ENCODE data around the gene MINPP1. TPM values are rescaled to one million over a fixed set of nuclear protein-coding genes. Genes with fewer than 3 reads are reported as not detected.

The MINPP1 gene
- total and polyA plus RNA-seq, 2 of the 4 experiments (the other 2 are of a cell fraction), result 11.7 to 14.4 TPM

DNA sequence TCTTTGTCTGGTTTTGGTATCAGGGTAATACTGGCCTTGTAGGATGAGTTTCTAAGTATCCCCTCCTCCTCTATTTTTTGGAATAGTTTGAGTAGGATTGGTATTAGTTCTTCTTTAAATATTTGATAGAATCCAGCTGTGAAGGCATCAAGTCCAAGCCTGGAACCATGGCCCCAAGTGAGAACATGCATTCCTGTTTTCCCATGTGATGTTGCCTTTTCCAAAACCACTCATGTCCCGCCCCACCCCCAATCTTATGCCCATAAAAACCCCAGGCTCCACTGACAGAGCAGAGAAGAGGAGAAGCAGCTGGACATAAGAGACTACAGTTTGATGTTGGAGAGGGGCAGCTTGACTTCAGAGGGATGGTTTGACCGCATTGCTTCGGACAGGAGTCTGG, 71.2 kb downstream of the MINPP1 start:
- H3K9me3 ChIP-seq (ENCODE audit: control insufficient read depth, insufficient read depth, low read length), result no peaks in the 10 kb centered on the region
- dilution Hi-C loops (cut with HindIII; ENCODE audit: low sequenced_read_pairs, unreplicated experiment), result no loop called here
- H3K9ac ChIP-seq (ENCODE audit: low read depth, low read length), result no peak overlapping the region
- no peak overlapping the region for H2AK9ac ChIP-seq (replicated peaks; ENCODE audit: low read depth, low read length, poor library complexity)
- POLR2A ChIA-PET (ENCODE audit: unreplicated experiment), result no interaction called here
- no peak overlapping the region for H3K4ac ChIP-seq (ENCODE audit: low read depth, low read length)
- no peak overlapping the region for H4K8ac ChIP-seq (ENCODE audit: low read depth in 2 of 2, low read length in 2 of 2)
- no peak for TF ChIP-seq RFX5 (IDR thresholded peaks at IDR 0.05; ENCODE audit: low read depth, low read length)
- TF ChIP-seq, protein P1, sequence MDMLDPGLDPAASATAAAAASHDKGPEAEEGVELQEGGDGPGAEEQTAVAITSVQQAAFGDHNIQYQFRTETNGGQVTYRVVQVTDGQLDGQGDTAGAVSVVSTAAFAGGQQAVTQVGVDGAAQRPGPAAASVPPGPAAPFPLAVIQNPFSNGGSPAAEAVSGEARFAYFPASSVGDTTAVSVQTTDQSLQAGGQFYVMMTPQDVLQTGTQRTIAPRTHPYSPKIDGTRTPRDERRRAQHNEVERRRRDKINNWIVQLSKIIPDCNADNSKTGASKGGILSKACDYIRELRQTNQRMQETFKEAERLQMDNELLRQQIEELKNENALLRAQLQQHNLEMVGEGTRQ (IDR thresholded peaks at IDR 0.05; ENCODE audit: low read depth, low read length), result no peak
- TF ChIP-seq CEBPB (IDR thresholded peaks at IDR 0.05; ENCODE audit: low read depth, low read length), result no peak
- TF ChIP-seq RCOR1 (IDR thresholded peaks at IDR 0.05; ENCODE audit: insufficient replicate concordance, low read length), result no peak
- no peak for TF ChIP-seq MAFK (IDR thresholded peaks at IDR 0.05; ENCODE audit: low read depth, low read length)
- no peak for TF ChIP-seq MAZ (IDR thresholded peaks at IDR 0.05; ENCODE audit: borderline replicate concordance, low read depth, low read length)
- TF ChIP-seq NFE2L2 (IDR thresholded peaks at IDR 0.05; ENCODE audit: low read depth, low read length), result no peak
- TF ChIP-seq, protein P2, sequence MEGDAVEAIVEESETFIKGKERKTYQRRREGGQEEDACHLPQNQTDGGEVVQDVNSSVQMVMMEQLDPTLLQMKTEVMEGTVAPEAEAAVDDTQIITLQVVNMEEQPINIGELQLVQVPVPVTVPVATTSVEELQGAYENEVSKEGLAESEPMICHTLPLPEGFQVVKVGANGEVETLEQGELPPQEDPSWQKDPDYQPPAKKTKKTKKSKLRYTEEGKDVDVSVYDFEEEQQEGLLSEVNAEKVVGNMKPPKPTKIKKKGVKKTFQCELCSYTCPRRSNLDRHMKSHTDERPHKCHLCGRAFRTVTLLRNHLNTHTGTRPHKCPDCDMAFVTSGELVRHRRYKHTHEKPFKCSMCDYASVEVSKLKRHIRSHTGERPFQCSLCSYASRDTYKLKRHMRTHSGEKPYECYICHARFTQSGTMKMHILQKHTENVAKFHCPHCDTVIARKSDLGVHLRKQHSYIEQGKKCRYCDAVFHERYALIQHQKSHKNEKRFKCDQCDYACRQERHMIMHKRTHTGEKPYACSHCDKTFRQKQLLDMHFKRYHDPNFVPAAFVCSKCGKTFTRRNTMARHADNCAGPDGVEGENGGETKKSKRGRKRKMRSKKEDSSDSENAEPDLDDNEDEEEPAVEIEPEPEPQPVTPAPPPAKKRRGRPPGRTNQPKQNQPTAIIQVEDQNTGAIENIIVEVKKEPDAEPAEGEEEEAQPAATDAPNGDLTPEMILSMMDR (conservative IDR thresholded peaks at IDR 0.05; ENCODE audit: low read depth, low read length), result no peak
- TF ChIP-seq POLR2A (IDR thresholded peaks at IDR 0.05; ENCODE audit: low read depth, low read length), result no peak
- no peak for TF ChIP-seq CHD1 (IDR thresholded peaks at IDR 0.05; ENCODE audit: low read depth, low read length)
- H2BK120ac ChIP-seq (ENCODE audit: low read depth, low read length), result no peak overlapping the region
- H3K23ac ChIP-seq (ENCODE audit: low read depth, low read length), result no peak overlapping the region
- no peak overlapping the region for H3K14ac ChIP-seq (replicated peaks; ENCODE audit: low read depth, low read length)
- CTCF ChIA-PET, result no interaction called here
- H3K4me2 ChIP-seq (ENCODE audit: low read depth, low read length), result no peak overlapping the region
- DNase-seq (no peak), ATAC-seq (ENCODE audit: low read depth) (no peak)
- H3K27me3 ChIP-seq (ENCODE audit: control insufficient read depth, insufficient read depth, low read length), result no peaks in the 10 kb centered on the region
- no peak overlapping the region for H4K5ac ChIP-seq (ENCODE audit: low read depth, low read length)
- no peak overlapping the region for H3K56ac ChIP-seq (ENCODE audit: extremely low read depth, insufficient read depth, low read length)
- no peaks in the 10 kb centered on the region; the same call in 1 of the 2 replicates for H3K9me1 ChIP-seq (ENCODE audit: insufficient read depth, low read length)
- intact Hi-C loops (cut with micrococcal nuclease), result no loop called here
- no peak overlapping the region for H2BK5ac ChIP-seq (ENCODE audit: low read depth, low read length, poor library complexity, severe bottlenecking)
- no peaks in the 10 kb centered on the region for H3K4me1 ChIP-seq (ENCODE audit: control insufficient read depth, insufficient read depth, low read length)
- H3K4me3 ChIP-seq (ENCODE audit: insufficient read depth, low read depth, low read length), result no peak overlapping the region
- H4K91ac ChIP-seq (ENCODE audit: insufficient read depth, low read depth, low read length), result no peak overlapping the region
- no peak overlapping the region for H2AFZ ChIP-seq (replicated peaks; ENCODE audit: low read length, poor library complexity)
- H3K36me3 ChIP-seq (ENCODE audit: control insufficient read depth, insufficient read depth, low read length), result no peaks in the 10 kb centered on the region
- in situ Hi-C loops (cut with MboI; ENCODE audit: low sequenced_read_pairs), result no loop called here
- no CpG with 5 or more reads among the region's 3 CpGs for WGBS, 2 experiments (ENCODE audit: extremely low coverage in 2 of 2, insufficient read length in 1 of 2)
- H4K20me1 ChIP-seq (ENCODE audit: insufficient read depth, low read length), result no peaks in the 10 kb centered on the region
- BruUV-seq (replicated peaks), result no TSS peak
- no peak overlapping the region for H2AK5ac ChIP-seq (ENCODE audit: low read depth, low read length)
- H2BK15ac ChIP-seq (ENCODE audit: low read depth, low read length), result no peak overlapping the region
- no peak overlapping the region for H2BK20ac ChIP-seq (ENCODE audit: low read depth, low read length)
- H3K79me1 ChIP-seq (ENCODE audit: low read depth in 1 of 2, low read length in 2 of 2), result no peaks in the 10 kb centered on the region
- H3K18ac ChIP-seq (ENCODE audit: low read depth, low read length), result no peak overlapping the region
- H3K27ac ChIP-seq (ENCODE audit: insufficient read depth, low read length), result no peak overlapping the region
